ENCODE measurements around the gene GRIFIN.

The GRIFIN gene

GRCh38 chr7:2502647-2502966 is 26.4 kb upstream of the GRIFIN start:
- no peak overlapping the region for H3K4me3 ChIP-seq (ENCODE audit: low read length)
- no peak for TF ChIP-seq CTCF (conservative IDR thresholded peaks at IDR 0.05; ENCODE audit: low read length)
- no peak for DNase-seq (ENCODE audit: low read depth)

GRCh38 chr7:2501947-2502646 is 25.9 kb upstream of the GRIFIN start:
- DNase-seq (ENCODE audit: low read depth): no peak
- no peak overlapping the region for H3K4me3 ChIP-seq (ENCODE audit: low read length)
- no peak for TF ChIP-seq CTCF (conservative IDR thresholded peaks at IDR 0.05; ENCODE audit: low read length)

DNA sequence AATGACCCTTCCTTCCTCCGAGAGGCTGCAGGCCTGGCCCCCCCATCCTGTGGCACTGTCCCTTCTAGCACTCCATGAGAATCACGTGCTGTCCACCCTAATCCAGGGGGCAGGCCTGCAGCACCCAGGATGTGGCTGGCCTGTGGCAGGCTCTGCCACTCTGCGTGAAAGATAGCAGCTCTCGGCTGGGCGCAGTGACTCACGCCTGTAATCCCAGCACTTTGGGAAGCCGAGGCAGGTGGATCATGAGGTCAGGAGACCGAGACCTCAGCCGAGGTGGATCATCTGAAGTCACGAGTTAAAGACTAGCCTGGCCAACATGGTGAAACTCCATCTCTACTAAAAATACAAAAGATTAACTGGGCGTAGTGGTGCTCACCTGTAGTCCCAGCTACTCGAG is 24.5 kb upstream of the GRIFIN start:
- H3K4me3 ChIP-seq (ENCODE audit: low read length): no peak overlapping the region
- TF ChIP-seq CTCF (conservative IDR thresholded peaks at IDR 0.05; ENCODE audit: low read length): no peak
- no peak for DNase-seq (ENCODE audit: low read depth)

DNA sequence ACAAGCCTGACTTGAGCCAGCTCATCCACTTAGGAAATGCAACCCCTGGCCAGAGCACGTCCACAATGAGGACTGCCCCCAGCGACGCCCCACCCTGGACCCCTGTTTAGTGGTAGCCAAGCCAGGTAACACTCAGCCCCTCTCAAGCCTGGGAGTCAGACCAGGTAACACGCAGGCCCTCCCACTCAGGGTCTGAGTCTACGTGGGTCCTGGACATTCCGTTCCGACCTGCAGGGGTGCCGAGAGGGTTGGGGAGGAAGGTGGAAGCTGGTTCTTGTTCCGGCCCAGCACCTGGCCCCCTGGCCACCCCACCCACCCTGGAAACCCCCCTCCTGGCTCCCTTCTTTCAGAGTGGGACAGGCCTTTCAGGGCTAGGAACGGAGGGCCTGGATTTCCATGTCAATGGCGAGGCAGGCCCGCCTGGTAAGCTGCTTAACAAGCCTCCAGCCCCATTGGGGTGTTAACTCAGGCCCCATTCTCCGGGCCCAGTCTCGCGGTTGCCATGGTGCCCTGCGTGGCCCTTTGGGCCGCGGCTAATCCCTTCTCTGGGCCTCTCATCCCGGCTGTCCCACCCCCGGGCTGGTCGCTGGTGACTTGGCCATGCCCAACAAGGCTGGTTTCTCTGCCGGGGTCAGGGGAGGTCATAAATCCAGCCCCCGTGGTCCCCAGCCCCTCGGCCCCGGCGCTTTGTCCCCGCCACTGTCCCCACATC is 23.7 kb upstream of the GRIFIN start:
- TF ChIP-seq CTCF (conservative IDR thresholded peaks at IDR 0.05; ENCODE audit: low read length): no peak
- no peak for DNase-seq (ENCODE audit: low read depth)
- no peak overlapping the region for H3K4me3 ChIP-seq (ENCODE audit: low read length)

- DNase-seq (ENCODE audit: low read depth): no peak
- no peak for TF ChIP-seq CTCF (conservative IDR thresholded peaks at IDR 0.05; ENCODE audit: low read length)
- no peak overlapping the region for H3K4me3 ChIP-seq (ENCODE audit: low read length)
Observed at GRCh38 chr7:2499181-2499580, 23.0 kb upstream of the GRIFIN start.

GRCh38 chr7:2498708-2499107 is 22.5 kb upstream of the GRIFIN start:
- DNase-seq (ENCODE audit: low read depth): no peak
- no peak for TF ChIP-seq CTCF (conservative IDR thresholded peaks at IDR 0.05; ENCODE audit: low read length)
- no peak overlapping the region for H3K4me3 ChIP-seq (ENCODE audit: low read length)

Measured in AG10803 (cell line).